Hematopoietic multipotent progenitor cell treated with erythropoietin and hydrocortisone succinate and interleukin-3 and kit ligand, for 15 days (in vitro differentiated cells): ENCODE measurements around the gene FAF1.
"Not testable (repeated sequence)": the region's sequence is repeated elsewhere in the genome, so short reads cannot be mapped to it uniquely, and the experiment has no call there.

Experiments
- DNase-seq: peaks from one replicate; pipeline ENCODE4 v3.0.0-alpha.2; 2015; ENCODE audit warnings: low spot score

The FAF1 gene

DNA sequence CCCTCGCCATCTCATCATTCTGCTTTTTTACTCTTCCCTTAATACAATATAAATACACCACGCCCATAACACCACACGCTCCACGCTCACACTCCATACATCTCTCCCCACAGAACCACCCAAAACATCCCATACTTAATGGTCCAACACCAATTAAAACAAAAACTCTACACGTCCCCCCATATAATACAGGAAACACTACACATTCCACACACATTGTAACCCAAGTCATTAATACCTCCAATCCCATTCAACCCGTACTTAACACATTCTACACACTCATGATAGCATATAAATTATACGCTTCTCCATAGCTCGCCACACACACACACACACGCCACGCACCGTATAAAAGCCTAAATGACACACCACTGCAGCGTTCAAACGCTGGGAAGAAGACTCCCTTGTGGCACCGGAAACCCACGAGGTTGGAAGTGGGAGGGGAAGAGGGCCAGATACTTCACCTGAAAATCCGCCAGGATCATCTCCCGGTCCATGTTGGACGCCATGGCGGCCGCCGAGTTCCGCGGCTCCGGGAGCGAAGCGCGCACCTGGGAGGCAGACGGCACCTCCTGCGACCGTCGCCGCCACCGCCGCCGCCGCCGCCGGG lies 659 bp downstream of the FAF1 start:
- DNase-seq: peak; percentile 23

DNA sequence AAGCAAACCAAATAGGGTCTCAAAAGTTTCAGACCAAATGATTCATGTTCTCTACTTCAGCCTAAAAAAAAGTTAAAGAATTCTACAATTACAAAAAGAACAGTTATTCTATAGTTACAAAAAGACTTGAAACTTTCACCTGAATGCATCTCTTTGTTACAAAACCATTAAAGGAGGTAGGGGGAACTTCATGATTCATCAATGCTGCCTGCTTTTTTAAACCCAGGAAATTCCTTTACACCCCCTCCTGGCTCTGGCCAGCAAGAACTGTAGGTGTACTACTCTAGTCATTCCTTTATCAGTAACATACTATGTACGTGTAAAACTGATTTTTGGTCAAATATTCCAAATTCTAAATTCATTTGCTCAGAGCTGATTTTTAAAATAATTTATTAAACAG lies 5.0 kb downstream of the FAF1 start:
- no peak for DNase-seq

DNA sequence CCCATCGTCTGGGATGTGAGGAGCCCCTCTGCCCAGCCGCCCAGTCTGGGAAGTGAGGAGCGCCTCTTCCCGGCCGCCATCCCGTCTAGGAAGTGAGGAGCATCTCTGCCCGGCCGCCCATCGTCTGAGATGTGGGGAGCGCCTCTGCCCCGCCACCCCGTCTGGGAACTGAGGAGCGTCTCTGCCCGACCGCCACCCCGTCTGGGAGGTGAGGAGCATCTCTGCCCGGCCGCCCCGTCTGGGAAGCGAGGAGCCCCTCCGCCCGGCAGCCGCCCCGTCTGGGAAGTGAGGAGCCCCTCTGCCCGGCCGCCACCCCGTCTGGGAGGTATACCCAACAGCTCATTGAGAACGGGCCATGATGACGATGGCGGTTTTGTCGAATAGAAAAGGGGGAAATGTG lies 7.5 kb downstream of the FAF1 start:
- not testable (repeated sequence) for DNase-seq

DNA sequence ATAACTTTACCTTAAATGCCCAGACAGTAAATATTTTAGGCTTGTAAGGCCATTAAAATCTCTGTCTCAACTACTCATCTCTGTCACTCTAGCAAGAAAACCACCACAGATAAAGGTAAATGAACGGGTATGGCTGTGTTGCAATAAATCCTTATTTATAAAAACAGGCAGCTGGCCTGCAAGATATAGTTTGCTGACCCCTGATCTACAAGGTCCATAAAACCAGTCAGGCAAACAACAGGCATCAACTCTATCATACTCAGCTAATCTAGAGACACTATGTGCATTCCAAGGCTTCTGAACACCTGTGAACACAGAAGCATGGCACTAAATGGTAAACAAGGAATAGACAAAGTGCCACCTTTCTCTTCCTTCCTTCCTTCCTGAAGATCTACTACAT lies 9.7 kb downstream of the FAF1 start:
- no peak for DNase-seq

DNA sequence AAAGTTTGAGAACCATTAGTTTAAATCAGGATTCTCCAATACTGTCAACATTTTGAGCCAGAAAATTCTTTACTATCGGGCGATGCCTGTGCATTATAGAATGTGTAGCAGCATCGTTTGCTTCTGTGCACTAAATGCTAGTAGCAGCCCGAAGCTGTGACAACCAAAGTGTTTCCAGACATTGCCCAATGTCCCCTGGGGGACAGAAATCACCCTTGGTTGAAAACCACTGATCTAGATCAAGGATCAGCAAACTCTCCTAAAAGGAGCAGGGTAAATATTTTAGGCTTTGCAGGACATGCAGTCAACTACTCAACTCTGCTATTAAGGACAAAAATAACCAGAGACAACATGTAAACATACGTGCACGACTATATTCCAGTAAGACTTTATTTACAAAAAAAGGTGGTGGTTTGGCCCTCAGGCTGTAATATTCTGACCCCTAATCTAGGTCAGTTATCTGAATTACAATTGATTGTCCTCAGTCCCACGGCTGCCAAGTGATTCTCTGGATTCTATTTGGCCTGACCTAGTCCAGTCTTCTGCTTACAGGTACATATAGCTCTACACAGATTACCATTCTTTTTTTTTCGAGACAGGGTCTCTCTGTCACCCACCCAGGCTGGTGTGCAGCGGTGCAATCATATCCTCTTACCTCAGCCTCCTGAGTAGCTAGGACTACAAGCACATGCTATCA lies 10.6 kb downstream of the FAF1 start:
- no peak for DNase-seq

DNA sequence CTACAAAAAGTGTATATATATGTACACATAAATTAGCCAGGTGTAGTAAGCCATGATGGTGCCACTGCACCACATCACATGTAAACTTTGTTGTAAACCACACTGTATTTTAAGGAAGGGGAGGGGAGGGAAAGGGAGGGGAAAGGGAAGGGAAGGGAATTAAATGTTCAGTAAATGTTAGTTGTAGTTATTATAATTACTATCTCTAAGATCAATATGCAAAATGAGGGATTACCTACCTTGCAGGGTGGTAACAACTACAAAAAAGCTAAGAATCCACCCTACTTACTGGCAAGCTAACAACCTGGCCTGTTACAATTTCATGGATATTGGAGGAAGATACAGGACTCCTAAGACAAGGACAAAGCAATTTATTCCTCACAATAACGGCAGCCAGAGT lies 17.7 kb downstream of the FAF1 start:
- DNase-seq: no peak

DNA sequence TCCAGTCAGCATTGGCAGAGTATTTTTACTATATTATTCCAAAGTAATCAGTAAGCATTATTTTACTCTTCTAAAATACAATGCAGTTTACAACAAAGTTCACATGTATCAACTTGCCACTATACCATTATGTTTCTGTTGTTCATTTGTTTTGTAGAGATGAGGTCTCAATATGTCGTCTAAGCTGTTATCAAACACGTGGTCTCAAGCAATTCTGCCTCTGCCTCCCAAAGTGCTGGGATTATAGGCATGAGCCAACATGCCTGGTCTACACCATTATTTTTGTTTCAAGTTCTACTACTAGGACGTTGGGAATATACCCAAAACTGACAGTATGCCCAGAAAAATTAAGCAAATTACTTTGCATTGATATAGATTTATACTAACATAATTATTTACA lies 19.8 kb downstream of the FAF1 start:
- DNase-seq: no peak

DNA sequence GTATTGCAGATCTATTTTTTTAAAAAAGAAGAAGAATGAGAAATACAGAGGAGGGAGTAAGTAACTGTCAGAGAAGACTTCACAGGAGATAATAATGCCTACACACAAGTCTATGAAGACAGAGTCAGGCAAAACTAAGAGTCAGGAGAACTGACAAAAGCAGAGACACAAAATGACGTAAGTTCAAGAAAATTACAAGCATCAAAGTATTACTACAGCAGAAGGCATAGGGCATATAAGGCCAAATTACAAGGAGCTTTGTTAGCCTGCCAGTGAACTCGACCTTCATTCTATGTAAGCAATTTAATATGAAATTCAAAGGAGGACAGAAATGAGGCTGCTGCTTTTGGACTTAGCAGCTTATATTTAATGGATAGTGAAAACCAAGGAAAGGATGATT lies 23.7 kb downstream of the FAF1 start:
- DNase-seq: no peak

DNA sequence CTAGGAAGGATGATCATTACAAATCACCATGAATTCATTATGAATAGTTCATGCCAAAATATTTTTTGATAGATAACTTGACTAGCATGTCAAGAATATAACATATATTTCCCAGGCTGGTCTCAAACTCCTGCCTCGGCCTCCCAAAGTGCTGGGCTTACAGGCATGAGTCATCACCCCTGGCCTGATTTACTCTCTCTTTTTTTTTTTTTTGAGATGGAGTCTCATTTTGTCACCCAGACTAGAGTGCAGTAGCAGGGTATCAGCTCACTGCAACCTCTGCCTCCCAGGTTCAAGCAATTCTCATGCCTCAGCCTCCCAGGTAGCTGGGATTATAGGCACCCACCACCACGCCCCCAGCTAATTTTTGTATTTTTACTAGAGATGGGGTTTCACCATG lies 24.8 kb downstream of the FAF1 start:
- DNase-seq: not testable (repeated sequence)

DNA sequence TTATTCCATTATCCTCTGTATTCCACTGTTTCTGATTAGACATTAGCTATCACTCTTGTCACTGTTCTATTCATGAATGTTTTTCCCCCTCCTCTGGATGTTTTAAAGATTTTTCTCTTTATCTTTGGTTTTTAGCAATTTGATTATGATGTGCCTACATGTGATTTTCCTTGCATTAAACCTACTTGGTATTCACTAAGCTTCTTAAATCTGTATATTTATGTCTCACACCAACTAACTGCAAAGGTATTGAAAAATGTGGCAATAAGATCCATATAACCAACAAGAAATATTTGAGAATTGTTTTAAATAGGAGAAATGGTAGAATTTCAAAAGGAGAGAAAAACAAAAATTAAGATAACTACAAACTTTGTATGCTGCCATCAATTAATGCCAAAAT lies 25.2 kb downstream of the FAF1 start:
- DNase-seq: no peak

DNA sequence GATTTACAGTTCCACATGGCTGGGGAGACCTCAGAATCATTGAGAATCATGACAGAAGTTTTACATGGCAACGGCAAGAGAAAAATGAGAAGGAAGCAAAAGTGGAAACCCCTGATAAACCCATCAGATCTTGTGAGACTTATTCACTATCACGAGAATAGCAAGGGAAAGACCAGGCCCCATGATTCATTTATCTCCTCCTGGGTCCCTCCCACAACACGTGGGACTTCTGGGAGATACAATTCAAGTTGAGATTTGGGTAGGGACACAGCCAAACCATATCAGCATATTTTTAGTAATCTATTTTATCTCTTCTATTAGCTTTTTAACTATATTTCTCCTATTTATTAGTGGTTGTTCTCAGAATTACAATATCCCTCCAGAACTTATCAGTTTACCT lies 26.3 kb downstream of the FAF1 start:
- DNase-seq: not testable (repeated sequence)

DNA sequence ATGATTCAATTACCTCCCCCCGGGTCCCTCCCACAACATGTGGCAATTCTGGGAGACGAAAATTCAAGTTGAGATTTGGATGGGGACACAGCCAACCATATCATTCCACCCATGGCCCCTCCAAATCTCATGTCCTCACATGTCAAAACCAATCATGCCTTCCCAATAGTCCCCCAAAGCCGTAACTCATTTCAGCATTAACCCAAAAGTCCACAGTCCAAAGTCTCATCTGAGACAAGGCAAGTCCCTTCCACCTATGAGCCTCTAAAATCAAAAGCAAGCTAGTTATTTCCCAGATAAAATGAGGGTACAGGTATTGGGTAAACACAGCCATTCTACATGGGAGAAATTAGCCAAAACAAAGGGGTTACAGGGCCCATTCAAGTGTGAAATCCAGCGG lies 28.0 kb downstream of the FAF1 start:
- not testable (repeated sequence) for DNase-seq

DNA sequence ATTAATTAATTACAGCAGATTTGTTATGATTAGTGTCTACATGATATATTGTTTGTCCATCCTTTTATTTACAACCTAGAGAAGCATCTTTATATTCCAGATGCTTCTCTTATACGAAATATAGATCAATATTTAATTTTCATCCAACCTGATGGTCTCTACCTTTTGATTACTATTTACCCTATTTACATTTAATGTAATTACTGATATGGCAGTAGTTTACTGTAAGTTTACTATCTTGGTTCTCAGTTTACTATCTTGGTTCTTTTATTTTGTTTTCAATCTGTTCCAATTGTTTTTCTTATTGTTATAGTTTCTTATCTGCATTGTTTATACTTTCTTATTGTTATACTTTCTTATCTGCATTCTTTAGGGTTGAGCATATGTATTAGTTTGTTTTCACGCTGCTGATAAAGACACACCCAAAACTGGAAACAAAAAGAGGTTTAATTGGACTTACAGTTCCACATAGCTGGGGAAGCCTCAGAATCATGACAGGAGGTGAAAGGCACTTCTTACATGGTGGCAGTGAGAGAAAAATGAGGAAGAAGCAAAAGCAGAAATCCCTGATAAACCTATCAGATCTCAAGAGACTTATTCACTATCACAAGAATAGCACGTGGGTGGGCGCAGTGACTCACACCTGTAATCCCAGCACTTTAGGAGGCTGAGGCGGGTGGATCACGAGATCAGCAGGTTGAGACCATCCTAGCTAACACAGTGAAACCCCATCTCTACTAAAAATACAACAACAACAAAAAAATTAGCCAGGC lies 28.9 kb downstream of the FAF1 start:
- no peak for DNase-seq

DNA sequence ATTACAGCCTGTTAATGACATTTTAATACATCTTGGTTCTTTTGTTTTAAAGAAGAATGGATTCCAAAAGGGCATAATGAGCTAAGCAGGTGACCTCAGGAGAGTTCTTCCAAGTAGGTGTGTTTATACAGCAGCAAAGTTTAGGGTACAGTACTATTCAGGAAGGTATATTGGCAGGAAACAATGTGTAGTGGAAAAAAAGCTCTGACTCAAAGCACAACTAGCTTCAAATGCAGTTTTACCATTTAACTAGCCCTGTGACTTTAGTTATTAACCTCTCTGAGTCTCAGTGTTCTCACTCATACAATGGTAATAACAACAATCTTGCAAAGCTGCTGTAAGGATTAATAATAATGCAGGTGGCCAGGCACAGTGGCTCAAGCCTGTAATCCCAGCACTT lies 29.9 kb downstream of the FAF1 start:
- DNase-seq: no peak

DNA sequence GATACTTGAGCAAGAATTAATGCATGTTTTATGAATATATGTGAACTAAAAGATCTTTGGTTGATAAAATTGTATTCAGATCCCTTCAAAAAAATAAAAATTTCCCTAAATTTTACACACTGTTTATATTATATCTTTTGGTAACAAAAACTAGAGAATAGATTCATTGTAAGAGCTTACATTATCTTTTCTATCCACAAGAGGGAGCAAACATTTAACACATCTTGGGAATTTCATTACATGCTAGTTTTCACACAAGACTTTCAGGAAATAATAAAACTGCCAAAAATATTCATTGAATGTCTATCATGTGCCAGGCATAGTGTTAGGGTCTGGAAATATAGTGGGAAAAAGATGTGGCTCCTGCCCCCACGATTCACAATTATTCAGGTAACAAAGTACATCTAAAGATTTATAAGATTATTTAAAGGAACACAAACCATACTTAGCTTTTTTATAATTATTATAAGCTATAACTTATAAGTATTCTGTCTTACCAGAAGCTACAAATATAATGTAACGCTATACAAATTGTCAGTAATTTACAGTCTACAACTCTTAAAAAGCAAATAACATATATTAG lies 30.6 kb downstream of the FAF1 start:
- peak; percentile 66 for DNase-seq

DNA sequence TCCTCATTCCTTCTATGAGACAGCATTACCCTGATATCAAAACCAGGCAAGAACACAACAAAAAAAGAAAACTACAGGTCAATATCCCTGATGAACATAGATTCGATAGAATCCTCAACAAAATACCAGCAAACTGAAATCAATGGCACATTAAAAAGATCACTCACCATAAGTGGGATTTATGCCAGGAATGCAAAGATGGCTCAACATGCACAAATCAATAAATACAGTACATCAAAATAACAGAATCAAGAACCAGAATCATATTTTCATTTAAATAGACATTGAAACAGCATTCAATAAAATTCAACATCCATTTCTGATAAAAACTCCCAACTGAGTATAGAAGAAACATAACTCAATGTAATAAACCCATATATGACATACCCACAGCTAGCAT lies 36.5 kb downstream of the FAF1 start:
- DNase-seq: no peak

DNA sequence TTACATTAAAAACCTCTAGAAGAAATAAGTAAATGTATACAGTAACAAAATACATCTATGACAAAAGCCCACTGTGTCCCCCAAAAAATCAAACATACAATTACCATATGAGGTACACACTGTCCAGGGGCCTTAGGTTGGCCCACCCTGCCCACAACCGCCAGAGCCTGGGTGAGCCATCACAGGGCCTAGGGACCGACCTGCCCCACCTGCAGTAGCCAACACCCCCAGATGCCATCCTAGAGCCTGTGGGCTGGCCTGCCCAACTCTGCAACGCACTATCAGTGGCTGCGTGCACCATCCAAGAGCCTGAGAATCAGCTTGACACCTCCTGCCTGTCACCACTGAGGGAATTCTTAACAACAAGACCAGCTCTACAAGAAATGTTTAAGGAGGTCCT lies 39.0 kb downstream of the FAF1 start:
- DNase-seq: no peak

DNA sequence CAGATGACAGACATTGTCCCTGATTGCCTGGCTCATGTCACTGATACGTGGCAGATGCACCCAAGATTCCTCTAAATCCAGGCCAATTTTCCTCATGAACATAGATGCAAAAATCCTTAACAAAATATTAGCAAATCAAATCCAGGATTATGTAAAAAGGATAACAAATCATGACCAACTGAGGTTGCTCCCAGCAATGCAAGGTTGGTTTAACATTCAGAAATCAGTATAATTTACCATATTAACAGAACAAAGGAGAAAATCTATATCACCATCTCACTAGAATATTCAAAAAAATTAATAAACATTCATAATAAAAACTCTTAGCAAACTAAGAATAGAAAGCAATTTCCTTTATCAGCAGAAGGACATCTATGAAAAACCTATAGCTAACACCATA lies 39.7 kb downstream of the FAF1 start:
- DNase-seq: no peak

DNA sequence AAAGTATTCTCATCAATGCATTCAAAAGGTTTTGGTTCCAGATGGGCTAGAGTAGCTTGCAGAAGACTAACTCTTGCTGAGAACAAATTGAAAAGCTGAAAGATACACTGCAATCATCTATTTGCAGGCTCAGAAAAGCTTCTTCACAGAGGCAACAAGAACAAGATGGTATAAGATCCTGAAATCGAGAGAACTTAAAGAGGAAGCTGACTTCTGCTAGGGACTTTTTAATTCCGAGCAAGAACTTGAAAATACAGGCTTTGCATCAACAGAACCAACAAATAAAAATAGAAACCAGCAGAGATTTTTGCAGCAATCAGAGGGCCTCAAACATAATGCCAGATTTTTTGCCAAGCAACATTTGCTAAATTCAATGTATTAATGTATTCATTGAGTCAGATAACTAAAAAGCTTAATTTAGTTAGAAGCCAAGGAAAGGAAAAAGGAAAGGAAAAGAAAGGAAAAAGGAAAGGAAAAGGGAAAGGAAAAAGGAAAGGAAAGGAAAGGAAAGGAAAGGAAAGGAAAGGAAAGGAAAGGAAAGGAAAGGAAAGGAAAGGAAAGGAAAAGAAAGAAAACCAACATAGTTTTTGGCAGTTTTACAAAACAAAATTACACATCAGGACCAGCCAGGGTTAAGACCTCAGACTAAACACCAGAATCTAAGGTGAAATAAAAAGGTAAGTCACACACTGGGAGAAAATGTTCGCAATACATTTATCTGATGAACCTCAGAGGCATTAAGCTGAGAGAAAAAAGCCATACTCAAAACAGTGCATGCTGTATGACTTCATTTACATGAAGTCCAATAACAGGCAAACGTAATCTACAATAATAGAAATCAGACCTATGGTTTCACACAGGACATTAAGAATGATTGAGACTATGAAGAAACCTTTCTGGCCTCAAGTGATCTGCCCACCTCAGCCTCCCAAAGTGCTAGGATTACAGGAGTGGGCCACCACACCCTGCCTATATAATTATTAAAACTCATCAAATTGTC lies 42.6 kb downstream of the FAF1 start:
- DNase-seq: no peak

DNA sequence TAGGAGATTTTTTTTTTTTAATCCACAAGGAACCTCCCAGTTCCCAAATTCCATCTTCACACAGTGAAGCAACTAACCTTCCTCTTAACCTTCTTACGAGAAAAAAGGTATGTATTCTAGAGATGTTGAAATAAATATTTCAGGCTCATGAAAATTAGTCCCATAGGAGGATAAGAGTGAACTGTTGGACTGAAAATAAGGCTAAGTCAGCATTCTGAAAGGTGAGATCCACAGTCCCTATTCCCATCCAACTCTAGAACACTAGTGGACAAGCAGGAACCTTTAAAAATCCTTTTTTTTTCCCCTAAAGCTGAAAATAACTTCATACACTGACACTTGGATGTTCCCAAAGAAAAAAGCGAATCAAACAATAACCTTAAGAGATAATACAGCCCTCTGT lies 44.4 kb downstream of the FAF1 start:
- no peak for DNase-seq

DNA sequence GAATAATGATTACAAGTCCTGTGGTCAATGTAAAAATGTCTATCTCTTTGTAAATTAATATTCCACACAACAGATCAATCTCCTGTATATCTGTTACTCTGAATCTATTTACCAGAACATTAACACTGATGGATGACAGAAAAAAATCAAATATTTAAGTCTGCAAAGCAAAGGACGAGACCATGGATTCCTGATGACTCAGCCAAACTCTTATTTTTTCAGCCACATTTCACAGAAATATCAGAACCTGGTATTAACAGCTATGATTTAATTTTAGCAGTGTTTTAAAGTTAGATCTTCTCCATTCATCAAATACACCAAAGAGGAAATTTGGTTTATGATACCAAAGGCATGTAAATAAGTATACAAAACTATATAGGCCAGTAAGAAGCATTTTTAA lies 46.1 kb downstream of the FAF1 start:
- no peak for DNase-seq

DNA sequence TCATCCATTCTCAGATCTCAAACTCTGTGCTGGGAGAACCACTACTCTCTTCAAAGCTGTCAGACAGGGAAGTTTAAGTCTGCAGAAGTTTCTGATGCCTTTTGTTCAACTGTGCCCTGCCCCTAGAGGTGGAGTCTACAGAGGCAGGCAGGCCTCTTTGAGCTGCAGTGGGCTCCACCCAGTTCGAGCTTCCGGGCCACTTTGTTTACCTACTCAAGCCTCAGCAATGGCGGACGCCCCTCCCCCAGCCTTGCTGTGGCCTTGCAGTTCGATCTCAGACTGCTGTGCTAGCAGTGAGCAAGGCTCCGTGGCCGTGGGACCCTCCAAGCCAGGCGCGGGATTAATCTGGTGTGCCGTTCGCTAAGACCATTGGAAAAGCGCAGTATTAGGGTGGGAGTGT lies 49.7 kb downstream of the FAF1 start:
- DNase-seq: not testable (repeated sequence)
